Measurements from ENCODE around the gene CDKN1A.
"Not testable (repeated sequence)": the region's sequence is repeated elsewhere in the genome, so short reads cannot be mapped to it uniquely, and the experiment has no call there.

Gene CDKN1A

DNA sequence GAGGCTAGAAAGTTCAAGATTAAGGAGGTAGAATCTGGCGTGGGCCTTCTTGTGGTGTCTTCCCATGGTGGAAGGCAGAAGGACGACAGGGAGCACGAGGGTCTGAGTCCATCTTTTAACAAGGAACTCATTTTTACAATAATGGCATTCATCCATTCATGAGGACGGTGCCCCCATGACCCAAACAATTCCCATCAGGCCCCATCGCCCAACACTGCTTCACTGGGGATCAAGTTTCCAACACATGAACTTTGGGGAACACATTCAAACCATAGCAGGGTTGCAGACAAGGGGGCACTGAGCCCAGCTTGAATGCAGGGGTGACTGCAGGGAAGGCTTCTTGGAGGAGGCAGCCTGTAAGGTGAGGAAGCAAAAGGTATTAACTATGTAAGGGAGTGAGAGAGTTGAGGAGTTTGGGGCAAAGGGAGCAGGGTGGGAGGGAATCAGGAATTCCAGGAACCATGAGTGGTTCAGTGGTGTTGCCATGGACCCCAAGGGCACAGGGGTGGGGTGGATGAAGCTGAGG is 24.6 kb downstream of the CDKN1A start:
- Histone ChIP-seq H3K36me3 (ENCODE audit: control insufficient read depth, insufficient read depth, low read length) (no peaks in the 10 kb centered on the region), H3K27me3 (replicated peaks; ENCODE audit: control insufficient read depth, insufficient read depth, low read length, poor library complexity, severe bottlenecking) (no peaks in the 10 kb centered on the region), H3K4me1 (ENCODE audit: control insufficient read depth, insufficient read depth, low read length, poor library complexity, severe bottlenecking) (no peaks in the 10 kb centered on the region), H3K9me3 (ENCODE audit: control insufficient read depth, low read length) (no peaks in the 10 kb centered on the region), H3K27ac (ENCODE audit: insufficient read depth, low read length, poor library complexity, severe bottlenecking) (no peak overlapping the region), H3K4me3 (ENCODE audit: insufficient read depth, low read depth, low read length, poor library complexity, severe bottlenecking) (no peak overlapping the region)
- no peak for DNase-seq

DNA sequence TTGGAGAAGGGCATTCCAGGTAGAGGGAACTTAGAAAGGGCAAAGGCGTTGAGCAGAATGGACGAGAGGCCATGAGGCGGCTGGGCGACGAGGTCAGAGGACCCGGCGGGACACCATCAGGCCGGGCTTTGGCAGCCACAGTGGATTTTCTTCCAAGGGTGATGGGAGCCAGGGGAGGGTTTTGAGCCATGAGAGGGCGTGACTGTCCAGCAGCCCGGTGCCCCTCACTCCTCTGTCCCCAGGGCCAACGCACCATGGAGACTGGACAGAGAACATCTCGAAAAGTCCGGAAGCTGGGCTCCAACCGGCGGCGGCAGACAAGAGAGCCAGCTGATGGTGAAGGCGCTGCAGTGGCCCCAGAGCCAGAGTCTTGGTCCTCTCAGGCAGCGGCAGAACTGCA is 25.5 kb downstream of the CDKN1A start:
- Histone ChIP-seq H3K27me3 (replicated peaks; ENCODE audit: control insufficient read depth, insufficient read depth, low read length, poor library complexity, severe bottlenecking) (no peaks in the 10 kb centered on the region), H3K4me3 (ENCODE audit: insufficient read depth, low read depth, low read length, poor library complexity, severe bottlenecking) (no peak overlapping the region)
- DNase-seq, result no peak

DNA sequence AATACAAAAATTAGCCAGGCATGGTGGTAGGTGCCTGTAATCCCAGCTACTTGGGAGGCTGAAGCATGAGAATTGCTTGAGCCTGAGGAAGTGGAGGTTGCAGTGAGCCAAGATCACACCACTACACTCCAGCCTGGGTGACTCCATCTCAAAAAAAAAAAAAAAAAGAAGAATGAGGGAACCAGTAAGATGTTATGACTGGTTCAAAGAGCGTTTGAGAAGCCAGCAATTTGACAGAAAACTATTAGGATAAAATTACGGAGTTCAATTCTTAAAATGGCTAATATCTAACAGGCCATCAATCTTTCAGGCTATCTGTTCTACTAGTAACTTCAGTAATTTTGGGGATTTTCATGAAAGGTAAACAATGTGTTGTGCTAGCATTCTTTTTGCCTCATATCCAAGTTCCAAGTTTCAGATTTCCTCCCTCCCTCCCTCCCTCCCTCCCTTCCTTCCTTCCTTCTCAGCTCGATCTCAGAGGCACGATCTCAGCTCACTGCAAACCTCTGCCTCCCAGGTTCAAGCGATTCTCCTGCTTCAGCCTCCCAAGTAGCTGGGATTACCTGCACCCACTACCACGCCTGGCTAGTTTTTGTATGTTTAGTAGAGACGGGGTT is 26.6 kb downstream of the CDKN1A start:
- H3K4me3 ChIP-seq (ENCODE audit: insufficient read depth, low read depth, low read length, poor library complexity, severe bottlenecking); H3K36me3 ChIP-seq (ENCODE audit: control insufficient read depth, insufficient read depth, low read length); H3K27me3 ChIP-seq (replicated peaks; ENCODE audit: control insufficient read depth, insufficient read depth, low read length, poor library complexity, severe bottlenecking); H3K9me3 ChIP-seq (ENCODE audit: control insufficient read depth, low read length); H3K27ac ChIP-seq (ENCODE audit: insufficient read depth, low read length, poor library complexity, severe bottlenecking); DNase-seq; H3K4me1 ChIP-seq (ENCODE audit: control insufficient read depth, insufficient read depth, low read length, poor library complexity, severe bottlenecking): not testable (repeated sequence)

More for the DNA sequence above, 25.5 kb downstream of the CDKN1A start:
- Histone ChIP-seq H3K36me3 (ENCODE audit: control insufficient read depth, insufficient read depth, low read length) (no peaks in the 10 kb centered on the region), H3K4me1 (ENCODE audit: control insufficient read depth, insufficient read depth, low read length, poor library complexity, severe bottlenecking) (no peaks in the 10 kb centered on the region), H3K9me3 (ENCODE audit: control insufficient read depth, low read length) (no peaks in the 10 kb centered on the region), H3K27ac (ENCODE audit: insufficient read depth, low read length, poor library complexity, severe bottlenecking) (no peak overlapping the region)

- no peak for DNase-seq
- H3K9me3 ChIP-seq (ENCODE audit: control insufficient read depth, low read length), result no peaks in the 10 kb centered on the region
- H3K27ac ChIP-seq (ENCODE audit: insufficient read depth, low read length, poor library complexity, severe bottlenecking), result no peak overlapping the region
- H3K36me3 ChIP-seq (ENCODE audit: control insufficient read depth, insufficient read depth, low read length), result no peaks in the 10 kb centered on the region
- H3K4me3 ChIP-seq (ENCODE audit: insufficient read depth, low read depth, low read length, poor library complexity, severe bottlenecking), result no peak overlapping the region
- H3K4me1 ChIP-seq (ENCODE audit: control insufficient read depth, insufficient read depth, low read length, poor library complexity, severe bottlenecking), result no peaks in the 10 kb centered on the region
- no peaks in the 10 kb centered on the region for H3K27me3 ChIP-seq (replicated peaks; ENCODE audit: control insufficient read depth, insufficient read depth, low read length, poor library complexity, severe bottlenecking)
Observed at GRCh38 chr6:36706339-36706738, 27.8 kb downstream of the CDKN1A start.

DNA sequence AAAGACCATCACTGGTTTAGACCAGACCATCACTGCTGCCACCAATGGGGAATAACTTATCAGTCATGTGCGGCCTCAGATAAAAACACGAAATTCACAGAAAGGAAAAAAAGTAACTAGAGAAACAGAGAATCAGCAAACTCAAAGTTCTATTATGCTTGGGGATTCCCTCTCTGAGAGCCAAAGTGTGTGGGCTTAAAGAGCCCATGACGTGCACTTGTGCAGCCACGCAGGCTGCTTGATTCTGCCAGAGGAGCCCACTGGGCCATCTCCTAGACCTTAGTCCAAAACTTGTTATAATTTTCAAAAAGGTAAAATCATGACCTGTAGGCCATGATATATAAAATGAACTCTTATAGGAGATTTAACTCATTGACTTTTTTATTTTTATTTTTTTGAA is 34.3 kb downstream of the CDKN1A start:
- DNase-seq, result no peak
- no peaks in the 10 kb centered on the region for H3K36me3 ChIP-seq (ENCODE audit: control insufficient read depth, insufficient read depth, low read length)
- H3K4me1 ChIP-seq (ENCODE audit: control insufficient read depth, insufficient read depth, low read length, poor library complexity, severe bottlenecking), result no peaks in the 10 kb centered on the region
- no peaks in the 10 kb centered on the region for H3K9me3 ChIP-seq (ENCODE audit: control insufficient read depth, low read length)
- H3K4me3 ChIP-seq (ENCODE audit: insufficient read depth, low read depth, low read length, poor library complexity, severe bottlenecking), result no peak overlapping the region
- no peak overlapping the region for H3K27ac ChIP-seq (ENCODE audit: insufficient read depth, low read length, poor library complexity, severe bottlenecking)
- no peaks in the 10 kb centered on the region for H3K27me3 ChIP-seq (replicated peaks; ENCODE audit: control insufficient read depth, insufficient read depth, low read length, poor library complexity, severe bottlenecking)

DNA sequence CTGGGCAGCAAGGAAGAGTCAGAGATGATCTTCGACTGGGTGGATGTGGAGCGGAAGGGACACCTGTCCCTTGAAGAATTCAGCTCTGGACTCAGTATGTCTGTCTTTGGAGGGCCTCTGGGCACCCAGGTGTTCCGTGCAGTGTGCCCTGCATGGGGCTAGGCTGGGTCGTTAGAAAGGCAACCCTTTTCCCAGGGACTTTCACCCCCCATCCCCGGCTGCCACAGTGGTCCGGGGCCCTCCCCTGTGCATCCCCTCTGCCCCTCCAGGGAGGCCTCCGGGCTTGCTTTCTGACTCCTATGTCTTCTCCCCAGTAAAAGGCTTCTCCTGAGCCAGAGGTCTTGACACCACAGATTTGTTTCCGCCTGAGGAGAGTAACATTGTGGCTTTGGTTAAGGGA is 35.3 kb downstream of the CDKN1A start:
- Histone ChIP-seq H3K36me3 (ENCODE audit: control insufficient read depth, insufficient read depth, low read length) (no peaks in the 10 kb centered on the region), H3K27me3 (replicated peaks; ENCODE audit: control insufficient read depth, insufficient read depth, low read length, poor library complexity, severe bottlenecking) (no peaks in the 10 kb centered on the region), H3K4me3 (ENCODE audit: insufficient read depth, low read depth, low read length, poor library complexity, severe bottlenecking) (no peak overlapping the region), H3K9me3 (ENCODE audit: control insufficient read depth, low read length) (no peaks in the 10 kb centered on the region), H3K4me1 (ENCODE audit: control insufficient read depth, insufficient read depth, low read length, poor library complexity, severe bottlenecking) (no peaks in the 10 kb centered on the region), H3K27ac (ENCODE audit: insufficient read depth, low read length, poor library complexity, severe bottlenecking) (no peak overlapping the region)
- no peak for DNase-seq

GRCh38 chr6:36714511-36714910 is 36.0 kb downstream of the CDKN1A start:
- H3K4me1 ChIP-seq (ENCODE audit: control insufficient read depth, insufficient read depth, low read length, poor library complexity, severe bottlenecking), result no peaks in the 10 kb centered on the region
- H3K36me3 ChIP-seq (ENCODE audit: control insufficient read depth, insufficient read depth, low read length), result no peaks in the 10 kb centered on the region
- no peak overlapping the region for H3K4me3 ChIP-seq (ENCODE audit: insufficient read depth, low read depth, low read length, poor library complexity, severe bottlenecking)
- H3K27ac ChIP-seq (ENCODE audit: insufficient read depth, low read length, poor library complexity, severe bottlenecking), result no peak overlapping the region
- H3K9me3 ChIP-seq (ENCODE audit: control insufficient read depth, low read length), result no peaks in the 10 kb centered on the region
- no peaks in the 10 kb centered on the region for H3K27me3 ChIP-seq (replicated peaks; ENCODE audit: control insufficient read depth, insufficient read depth, low read length, poor library complexity, severe bottlenecking)
- no peak for DNase-seq

- no peak for DNase-seq
- H3K4me1 ChIP-seq (ENCODE audit: control insufficient read depth, insufficient read depth, low read length, poor library complexity, severe bottlenecking), result no peaks in the 10 kb centered on the region
- H3K36me3 ChIP-seq (ENCODE audit: control insufficient read depth, insufficient read depth, low read length), result no peaks in the 10 kb centered on the region
- H3K27me3 ChIP-seq (replicated peaks; ENCODE audit: control insufficient read depth, insufficient read depth, low read length, poor library complexity, severe bottlenecking), result no peaks in the 10 kb centered on the region
- H3K27ac ChIP-seq (ENCODE audit: insufficient read depth, low read length, poor library complexity, severe bottlenecking), result no peak overlapping the region
- no peaks in the 10 kb centered on the region for H3K9me3 ChIP-seq (ENCODE audit: control insufficient read depth, low read length)
- H3K4me3 ChIP-seq (ENCODE audit: insufficient read depth, low read depth, low read length, poor library complexity, severe bottlenecking), result no peak overlapping the region
Observed at GRCh38 chr6:36715469-36715868, 37.0 kb downstream of the CDKN1A start.

DNA sequence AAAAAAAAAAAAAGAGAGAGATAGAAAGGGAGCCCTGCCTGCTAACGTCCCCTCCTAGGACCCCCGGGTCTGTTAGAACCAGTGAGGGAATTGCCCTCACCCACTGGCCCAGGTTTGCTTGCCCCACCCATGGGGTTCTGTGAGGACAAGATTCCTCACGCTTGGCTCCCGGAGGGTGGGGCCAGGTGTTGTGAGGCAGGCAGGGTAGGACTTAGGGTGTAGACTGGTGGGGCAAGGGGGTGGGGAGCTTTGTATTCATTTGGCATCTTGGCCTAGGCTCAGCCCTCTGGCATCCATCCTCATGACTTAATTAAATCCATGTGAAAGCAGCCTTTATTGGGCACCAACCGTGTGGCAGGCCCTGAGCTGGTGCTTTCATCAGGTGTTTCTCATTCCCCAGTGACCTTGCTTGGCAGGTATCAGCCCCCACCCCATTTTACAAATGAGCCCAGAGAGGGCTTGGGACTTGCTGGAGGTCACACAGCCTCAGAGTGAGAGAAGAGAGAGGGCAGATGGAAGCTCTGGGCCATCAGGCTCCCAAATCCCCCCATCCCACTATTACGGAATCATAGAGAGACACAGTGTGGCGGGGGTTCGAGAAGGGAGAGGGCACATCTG is 38.1 kb downstream of the CDKN1A start:
- Histone ChIP-seq H3K27ac (ENCODE audit: insufficient read depth, low read length, poor library complexity, severe bottlenecking) (no peak overlapping the region), H3K4me3 (ENCODE audit: insufficient read depth, low read depth, low read length, poor library complexity, severe bottlenecking) (no peak overlapping the region), H3K27me3 (replicated peaks; ENCODE audit: control insufficient read depth, insufficient read depth, low read length, poor library complexity, severe bottlenecking) (no peaks in the 10 kb centered on the region), H3K36me3 (ENCODE audit: control insufficient read depth, insufficient read depth, low read length) (no peaks in the 10 kb centered on the region), H3K9me3 (ENCODE audit: control insufficient read depth, low read length) (no peaks in the 10 kb centered on the region), H3K4me1 (ENCODE audit: control insufficient read depth, insufficient read depth, low read length, poor library complexity, severe bottlenecking) (no peaks in the 10 kb centered on the region)
- DNase-seq, result no peak

- no peaks in the 10 kb centered on the region for H3K36me3 ChIP-seq (ENCODE audit: control insufficient read depth, insufficient read depth, low read length)
- no peak for DNase-seq
- H3K27me3 ChIP-seq (replicated peaks; ENCODE audit: control insufficient read depth, insufficient read depth, low read length, poor library complexity, severe bottlenecking), result no peaks in the 10 kb centered on the region
- no peak overlapping the region for H3K27ac ChIP-seq (ENCODE audit: insufficient read depth, low read length, poor library complexity, severe bottlenecking)
- H3K4me1 ChIP-seq (ENCODE audit: control insufficient read depth, insufficient read depth, low read length, poor library complexity, severe bottlenecking), result no peaks in the 10 kb centered on the region
- no peak overlapping the region for H3K4me3 ChIP-seq (ENCODE audit: insufficient read depth, low read depth, low read length, poor library complexity, severe bottlenecking)
- no peaks in the 10 kb centered on the region for H3K9me3 ChIP-seq (ENCODE audit: control insufficient read depth, low read length)
Observed at GRCh38 chr6:36717231-36717825, 38.8 kb downstream of the CDKN1A start.

All from effector memory CD4-positive, alpha-beta T cell (primary cell).